IMR-90 (cell line): ENCODE data around the gene ASTL. TPM values are rescaled to one million over a fixed set of nuclear protein-coding genes. Genes with fewer than 3 reads are reported as not detected.

Experiments
- ATAC-seq: fragments of 200-7000 bp; cut with Tn5 transposase; 2 replicates; pipeline ENCODE4 v1.9.1; 2020; ENCODE audit warnings: low read depth, mild to moderate bottlenecking, moderate library complexity
- BruUV-seq: library from RNA; stranded (reverse); fragments of 400-500 nt; replicated peaks from 2 replicates; lab custom pipeline; 2021; lab: Mats Ljungman, UMichigan
- CTCF ChIA-PET: fragments of 300-600 bp; formaldehyde crosslinking; extraction: SDS; loops from one replicate; lab custom pipeline; 2021; ENCODE audit warnings: antibody characterized with exemption; lab: Yijun Ruan, JAX
- POLR2A ChIA-PET: fragments of 300-600 bp; sonication (Branson Sonifier 250); formaldehyde crosslinking; loops from one replicate; lab custom pipeline; 2022; ENCODE audit warnings: antibody characterized with exemption; ENCODE audit not compliant: unreplicated experiment; lab: Charles Lee
- DNase-seq: peaks from one replicate; pipeline ENCODE4 v3.0.0; 2013
- H2AFZ ChIP-seq: replicated peaks from 2 replicates; pipeline ENCODE3; 2013; ENCODE audit warnings: low read length, mild to moderate bottlenecking; ENCODE audit not compliant: poor library complexity
- H2AK5ac ChIP-seq: 2 replicates; pipeline ENCODE4 v1.6.1; 2013; ENCODE audit warnings: low read depth, low read length, inconsistent platforms
- H2AK9ac ChIP-seq: replicated peaks from 2 replicates; pipeline ENCODE3; 2013; ENCODE audit warnings: mild to moderate bottlenecking, low read depth, low read length, moderate library complexity; ENCODE audit not compliant: poor library complexity
- H2BK120ac ChIP-seq: 2 replicates; pipeline ENCODE4 v1.6.1; 2013; ENCODE audit warnings: low read depth, low read length, inconsistent platforms
- H2BK15ac ChIP-seq: 3 replicates; pipeline ENCODE4 v1.6.1; 2013; ENCODE audit warnings: low read depth, low read length, inconsistent platforms
- H2BK20ac ChIP-seq: 2 replicates; pipeline ENCODE4 v1.6.1; 2013; ENCODE audit warnings: low read depth, mild to moderate bottlenecking, inconsistent platforms, low read length, moderate library complexity
- H2BK5ac ChIP-seq: 2 replicates; pipeline ENCODE4 v1.6.1; 2013; ENCODE audit warnings: mild to moderate bottlenecking, low read depth, low read length, inconsistent platforms; ENCODE audit not compliant: poor library complexity, severe bottlenecking
- H3K14ac ChIP-seq: replicated peaks from 2 replicates; pipeline ENCODE4 v1.6.1; 2013; ENCODE audit warnings: low read depth, low read length, inconsistent platforms
- H3K18ac ChIP-seq: 2 replicates; pipeline ENCODE4 v1.6.1; 2013; ENCODE audit warnings: low read depth, low read length, control low read depth
- H3K23ac ChIP-seq: 2 replicates; pipeline ENCODE4 v1.6.1; 2013; ENCODE audit warnings: low read depth, low read length, inconsistent platforms
- H3K27ac ChIP-seq: 2 replicates; pipeline ENCODE4 v1.5.1; 2013; ENCODE audit warnings: mild to moderate bottlenecking, control low read depth, low read length; ENCODE audit not compliant: insufficient read depth
- H3K27me3 ChIP-seq: 2 replicates; pipeline ENCODE4 v1.6.1; 2013; ENCODE audit warnings: low read length; ENCODE audit not compliant: control insufficient read depth, insufficient read depth
- H3K36me3 ChIP-seq: 2 replicates; pipeline ENCODE4 v1.6.1; 2013; ENCODE audit warnings: low read length, mixed read lengths; ENCODE audit not compliant: control insufficient read depth, insufficient read depth
- H3K4ac ChIP-seq: 2 replicates; pipeline ENCODE4 v1.6.1; 2013; ENCODE audit warnings: low read depth, low read length, inconsistent platforms
- H3K4me1 ChIP-seq: 2 replicates; pipeline ENCODE4 v1.6.1; 2013; ENCODE audit warnings: low read length, mixed read lengths; ENCODE audit not compliant: control insufficient read depth, insufficient read depth
- H3K4me2 ChIP-seq: 2 replicates; pipeline ENCODE4 v1.6.1; 2013; ENCODE audit warnings: low read depth, mild to moderate bottlenecking, control low read depth, low read length, moderate library complexity
- H3K4me3 ChIP-seq: 2 replicates; pipeline ENCODE4 v1.5.1; 2013; ENCODE audit warnings: low read depth, mild to moderate bottlenecking, control low read depth, low read length, moderate library complexity; ENCODE audit not compliant: insufficient read depth
- H3K56ac ChIP-seq: 2 replicates; pipeline ENCODE4 v1.6.1; 2013; ENCODE audit warnings: low read length, inconsistent platforms; ENCODE audit not compliant: insufficient read depth; ENCODE audit errors: extremely low read depth
- H3K79me1 ChIP-seq, 2 experiments: 2 replicates each; pipeline ENCODE4 v1.6.1; 2013; ENCODE audit warnings: low read length in 2 of 2, inconsistent platforms in 1 of 2, low read depth in 1 of 2
- H3K9ac ChIP-seq: 2 replicates; pipeline ENCODE4 v1.6.1; 2013; ENCODE audit warnings: low read depth, low read length, control low read depth
- H3K9me1 ChIP-seq: 2 replicates; pipeline ENCODE4 v1.6.1; 2013; ENCODE audit warnings: low read length, inconsistent platforms; ENCODE audit not compliant: insufficient read depth
- H3K9me3 ChIP-seq: 2 replicates; pipeline ENCODE4 v1.6.1; 2013; ENCODE audit warnings: low read length; ENCODE audit not compliant: control insufficient read depth, insufficient read depth
- H4K20me1 ChIP-seq: 2 replicates; pipeline ENCODE4 v1.6.1; 2013; ENCODE audit warnings: low read length, inconsistent platforms; ENCODE audit not compliant: insufficient read depth
- H4K5ac ChIP-seq: 2 replicates; pipeline ENCODE4 v1.6.1; 2013; ENCODE audit warnings: mild to moderate bottlenecking, low read depth, low read length, control low read depth
- H4K8ac ChIP-seq, 2 experiments: 2 replicates each; pipeline ENCODE4 v1.6.1; 2013; ENCODE audit warnings: low read depth in 2 of 2, low read length in 2 of 2, control low read depth in 1 of 2, inconsistent platforms in 1 of 2
- H4K91ac ChIP-seq: 2 replicates; pipeline ENCODE4 v1.6.1; 2013; ENCODE audit warnings: low read depth, low read length, inconsistent platforms; ENCODE audit not compliant: insufficient read depth
- CEBPB ChIP-seq: IDR thresholded peaks from 2 replicates; pipeline ENCODE4 v1.6.1; 2012; ENCODE audit warnings: low read depth, low read length, improper control_type of control experiment
- MAFK ChIP-seq: IDR thresholded peaks from 2 replicates; pipeline ENCODE4 v1.6.1; 2012; ENCODE audit warnings: low read depth, low read length, improper control_type of control experiment
- MAZ ChIP-seq: IDR thresholded peaks from 2 replicates; pipeline ENCODE4 v1.6.1; 2012; ENCODE audit warnings: low read depth, mild to moderate bottlenecking, low read length, improper control_type of control experiment, moderate library complexity, borderline replicate concordance
- RCOR1 ChIP-seq: IDR thresholded peaks from 2 replicates; pipeline ENCODE4 v1.6.1; 2012; ENCODE audit warnings: mild to moderate bottlenecking, low read length, improper control_type of control experiment; ENCODE audit not compliant: insufficient replicate concordance
- RFX5 ChIP-seq: IDR thresholded peaks from 2 replicates; pipeline ENCODE4 v1.8.0; 2012; ENCODE audit warnings: low read depth, mild to moderate bottlenecking, low read length, moderate library complexity
- WGBS, 2 experiments: methylation state at CpG; one replicate each; pipeline versions ENCODE4 v1.1.5 to v1.1.7; 2013; ENCODE audit warnings: missing lambda C conversion rate in 2 of 2; ENCODE audit not compliant: insufficient read length in 1 of 2; ENCODE audit errors: extremely low coverage in 2 of 2; 5-methylcytosine and 5-hydroxymethylcytosine counted together
- dilution Hi-C: fragments of 300-500 bp; cut with HindIII; formaldehyde crosslinking; loops from one replicate; pipeline ENCODE4 v1.14.3; 2018; ENCODE audit warnings: low sequenced_read_pairs; ENCODE audit not compliant: unreplicated experiment
- in situ Hi-C: fragments of 300-500 bp; cut with MboI; formaldehyde crosslinking; loops from 3 replicates; pipeline ENCODE4 v1.14.3; 2019; ENCODE audit warnings: low sequenced_read_pairs, inconsistent platforms, mixed read lengths
- intact Hi-C: fragments of 100-400 bp; cut with micrococcal nuclease; formaldehyde crosslinking; loops from 2 replicates; pipeline ENCODE4 v1.10.0; 2022
- polyA plus RNA-seq, 3 experiments: library from polyadenylated mRNA; depleted of rRNA; stranded (reverse); fragments of >200 nt; gene quantifications; 2 replicates each; pipeline ENCODE4 v1.2.3, GENCODE V29; 2012; ENCODE audit warnings: low replicate concordance in 1 of 3
- total RNA-seq: library from RNA; depleted of rRNA; stranded (reverse); fragments of >200 nt; gene quantifications from 2 replicates; pipeline ENCODE4 v1.2.3, GENCODE V29; 2012
- TF ChIP-seq, protein P1 (sequence below): fragments of 150-350 bp; IDR thresholded peaks from 2 replicates; pipeline ENCODE4 v1.6.1; 2017; ENCODE audit warnings: mild to moderate bottlenecking, antibody characterized with exemption, low read length, low read depth
- TF ChIP-seq, protein P2 (sequence below): fragments of 150-350 bp; IDR thresholded peaks from 2 replicates; pipeline ENCODE4 v1.6.1; 2016; ENCODE audit warnings: low read depth, mild to moderate bottlenecking, low read length, moderate library complexity, borderline replicate concordance

The ASTL gene
- total and polyA plus RNA-seq, 2 of the 4 experiments (the other 2 are of a cell fraction) = not detected

DNA sequence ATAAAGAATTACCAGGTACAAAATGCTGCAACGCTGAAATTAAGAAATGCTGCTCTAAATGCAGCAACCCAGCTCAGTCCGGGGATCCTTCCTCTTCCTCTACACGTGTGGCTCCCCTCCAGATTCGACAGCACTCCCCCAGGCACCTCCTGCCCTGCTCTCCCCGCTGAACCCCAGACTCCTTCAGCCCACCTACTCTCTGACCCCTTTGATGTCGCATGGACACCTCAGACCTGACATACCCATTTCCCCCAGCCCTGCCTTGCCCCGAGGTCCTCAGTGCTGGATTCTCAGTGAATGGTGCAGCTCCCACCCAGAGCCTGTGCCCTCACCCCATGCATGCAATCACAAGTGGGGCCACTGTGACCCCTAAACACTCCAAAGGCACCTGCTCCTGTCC lies 17.3 kb downstream of the ASTL start:
- Histone ChIP-seq H3K27ac (no peak overlapping the region), H3K18ac (no peak overlapping the region), H3K36me3 (no peaks in the 10 kb centered on the region), H2BK20ac (no peak overlapping the region), H2BK5ac (no peak overlapping the region), H3K56ac (no peak overlapping the region), H2AK5ac (no peak overlapping the region), H3K9me1 (no peaks in the 10 kb centered on the region), H3K4me3 (no peak overlapping the region), H2BK15ac (no peak overlapping the region), H4K20me1 (0 out of 2 replicates have a peak, but pooled peaks cover 4% of the 10 kb centered on the region), H2AK9ac (no peak overlapping the region), H3K27me3 (peaks cover 89% of the 10 kb centered on the region), H2BK120ac (no peak overlapping the region), H3K79me1 (no peaks in the 10 kb centered on the region), H4K5ac (no peak overlapping the region), H3K14ac (no peak overlapping the region), H2AFZ (no peak overlapping the region), H3K9me3 (no peaks in the 10 kb centered on the region; the same call in 1 of the 2 replicates), H4K8ac (no peak overlapping the region), H3K23ac (no peak overlapping the region), H3K4me1 (peaks cover 2% of the 10 kb centered on the region; the same call in 1 of the 2 replicates), H3K9ac (no peak overlapping the region), H3K4ac (no peak overlapping the region), H4K91ac (no peak overlapping the region), H3K4me2 (no peak overlapping the region)
- CTCF ChIA-PET = no interaction called here
- ATAC-seq = no peak
- POLR2A ChIA-PET = no interaction called here
- in situ Hi-C loops (loop anchor here (25.0 kb wide), 1 partner anchor 109 kb away; no protein-coding TSS in a partner anchor), dilution Hi-C loops (no loop called here), intact Hi-C loops (no loop called here)
- no TSS peak for BruUV-seq
- TF ChIP-seq CEBPB (no peak), RFX5 (no peak), RCOR1 (no peak), MAZ (no peak), MAFK (no peak)
- TF ChIP-seq, protein P1, sequence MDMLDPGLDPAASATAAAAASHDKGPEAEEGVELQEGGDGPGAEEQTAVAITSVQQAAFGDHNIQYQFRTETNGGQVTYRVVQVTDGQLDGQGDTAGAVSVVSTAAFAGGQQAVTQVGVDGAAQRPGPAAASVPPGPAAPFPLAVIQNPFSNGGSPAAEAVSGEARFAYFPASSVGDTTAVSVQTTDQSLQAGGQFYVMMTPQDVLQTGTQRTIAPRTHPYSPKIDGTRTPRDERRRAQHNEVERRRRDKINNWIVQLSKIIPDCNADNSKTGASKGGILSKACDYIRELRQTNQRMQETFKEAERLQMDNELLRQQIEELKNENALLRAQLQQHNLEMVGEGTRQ = no peak
- TF ChIP-seq, protein P2, sequence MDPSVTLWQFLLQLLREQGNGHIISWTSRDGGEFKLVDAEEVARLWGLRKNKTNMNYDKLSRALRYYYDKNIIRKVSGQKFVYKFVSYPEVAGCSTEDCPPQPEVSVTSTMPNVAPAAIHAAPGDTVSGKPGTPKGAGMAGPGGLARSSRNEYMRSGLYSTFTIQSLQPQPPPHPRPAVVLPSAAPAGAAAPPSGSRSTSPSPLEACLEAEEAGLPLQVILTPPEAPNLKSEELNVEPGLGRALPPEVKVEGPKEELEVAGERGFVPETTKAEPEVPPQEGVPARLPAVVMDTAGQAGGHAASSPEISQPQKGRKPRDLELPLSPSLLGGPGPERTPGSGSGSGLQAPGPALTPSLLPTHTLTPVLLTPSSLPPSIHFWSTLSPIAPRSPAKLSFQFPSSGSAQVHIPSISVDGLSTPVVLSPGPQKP = no peak
- no peak for DNase-seq
- 44% methylated on average over 7 of the region's 7 CpGs; no CpG with 5 or more reads in 1 of the 2 experiments for WGBS, 2 experiments
